ENCODE results near the gene DCBLD1. TPM values are rescaled to one million over a fixed set of nuclear protein-coding genes. Genes with fewer than 3 reads are reported as not detected.

Gene DCBLD1
- polyA plus RNA-seq, 3 donors = 2.9 to 3.3 (median 3.1) TPM

- intact Hi-C loops (cut with micrococcal nuclease) = no loop called here
- H3K27ac Mint-ChIP-seq = no peak overlapping the region
- Histone ChIP-seq H3K27me3 (ENCODE audit: control insufficient read depth in 2 of 2, insufficient read depth in 2 of 2, low read length in 2 of 2) (no peaks in the 10 kb centered on the region), H3K4me1 (ENCODE audit: control insufficient read depth in 1 of 2, insufficient read depth in 2 of 2, low read length in 2 of 2) (no peaks in the 10 kb centered on the region), H4K20me1 (ENCODE audit: insufficient read depth, low read length) (no peaks in the 10 kb centered on the region), H2AFZ (ENCODE audit: insufficient read depth, low read depth, low read length, poor library complexity, severe bottlenecking) (no peak overlapping the region), H3K4me3 (replicated peaks in 1 of 3; ENCODE audit: low read depth in 2 of 3, low read length in 3 of 3) (no peak overlapping the region), H3K36me3 (replicated peaks in 1 of 2; ENCODE audit: control insufficient read depth in 1 of 2, insufficient read depth in 2 of 2, low read length in 2 of 2) (peaks cover 68 to 96% of the 10 kb centered on the region in 2 donors), H3K79me2 (ENCODE audit: insufficient read depth, low read length) (no peaks in the 10 kb centered on the region), H3K9ac (ENCODE audit: insufficient read depth, low read length, poor library complexity, severe bottlenecking) (no peak overlapping the region), H3K9me3 (replicated peaks in 1 of 2; ENCODE audit: control insufficient read depth in 1 of 2, insufficient read depth in 1 of 2, low read length in 2 of 2) (no peaks in the 10 kb centered on the region), H3K27ac (ENCODE audit: low read depth in 1 of 2, low read length in 2 of 2) (no peak overlapping the region), H3K4me2 (replicated peaks; ENCODE audit: extremely low read depth, low read length, poor library complexity, severe bottlenecking) (no peak overlapping the region)
- peaks cover 50 to 66% of the 10 kb centered on the region in 2 donors for H3K36me3 Mint-ChIP-seq
- no peaks in the 10 kb centered on the region for H3K4me1 Mint-ChIP-seq
- H3K9me3 Mint-ChIP-seq = no peaks in the 10 kb centered on the region
- H3K4me3 Mint-ChIP-seq = no peak overlapping the region
- TF ChIP-seq CTCF (IDR thresholded peaks at IDR 0.05) = no peak
- H3K27me3 Mint-ChIP-seq (ENCODE audit: low read depth in 3 of 3) = peaks cover 0 to 1% (median 0%) of the 10 kb centered on the region in 3 donors
- DNase-seq = no peak
- WGBS (ENCODE audit: insufficient coverage) = 100% methylated on average over 2 of the region's 5 CpGs
Measured at GRCh38 chr6:117573006-117573680, 90.7 kb downstream of the DCBLD1 start.

- H3K27me3 Mint-ChIP-seq (ENCODE audit: low read depth in 3 of 3) = peaks cover 0 to 1% (median 0%) of the 10 kb centered on the region in 3 donors
- Histone ChIP-seq H3K9ac (ENCODE audit: insufficient read depth, low read length, poor library complexity, severe bottlenecking) (no peak overlapping the region), H3K36me3 (replicated peaks in 1 of 2; ENCODE audit: control insufficient read depth in 1 of 2, insufficient read depth in 2 of 2, low read length in 2 of 2) (peaks cover 62 to 94% of the 10 kb centered on the region in 2 donors), H3K79me2 (ENCODE audit: insufficient read depth, low read length) (no peaks in the 10 kb centered on the region), H2AFZ (ENCODE audit: insufficient read depth, low read depth, low read length, poor library complexity, severe bottlenecking) (no peak overlapping the region), H4K20me1 (ENCODE audit: insufficient read depth, low read length) (peaks cover under 1% of the 10 kb centered on the region), H3K9me3 (replicated peaks in 1 of 2; ENCODE audit: control insufficient read depth in 1 of 2, insufficient read depth in 1 of 2, low read length in 2 of 2) (no peaks in the 10 kb centered on the region), H3K27me3 (ENCODE audit: control insufficient read depth in 2 of 2, insufficient read depth in 2 of 2, low read length in 2 of 2) (no peaks in the 10 kb centered on the region), H3K27ac (ENCODE audit: low read depth in 1 of 2, low read length in 2 of 2) (no peak overlapping the region), H3K4me1 (ENCODE audit: control insufficient read depth in 1 of 2, insufficient read depth in 2 of 2, low read length in 2 of 2) (no peaks in the 10 kb centered on the region), H3K4me3 (replicated peaks in 1 of 3; ENCODE audit: low read depth in 2 of 3, low read length in 3 of 3) (no peak overlapping the region), H3K4me2 (replicated peaks; ENCODE audit: extremely low read depth, low read length, poor library complexity, severe bottlenecking) (no peak overlapping the region)
- H3K27ac Mint-ChIP-seq = no peak overlapping the region
- no peak for DNase-seq
- H3K36me3 Mint-ChIP-seq = peaks cover 44 to 61% of the 10 kb centered on the region in 2 donors
- no peak overlapping the region for H3K4me3 Mint-ChIP-seq
- H3K9me3 Mint-ChIP-seq = no peaks in the 10 kb centered on the region
- no peak for TF ChIP-seq CTCF (IDR thresholded peaks at IDR 0.05)
- no peaks in the 10 kb centered on the region for H3K4me1 Mint-ChIP-seq
- 100% methylated on average over 1 of the region's 4 CpGs for WGBS (ENCODE audit: insufficient coverage)
- intact Hi-C loops (cut with micrococcal nuclease) = no loop called here
Measured at GRCh38 chr6:117574198-117574597, 91.7 kb downstream of the DCBLD1 start.

Data from CD14-positive monocyte (primary cell).